Spleen (tissue), 7 donors: ENCODE results near the gene SERPINE1.

Experiments used
- CTCF ChIP-seq, 11 experiments: fragments of 200-600 bp in 7 of 11; fragments of 450-650 bp in 4 of 11; sonication (generic) in 4 of 11; IDR thresholded peaks in 8 of 11; conservative IDR thresholded peaks in 3 of 11; 1 replicate in 7 of 11; 2 replicates in 4 of 11; pipeline versions ENCODE4 v1.4.0 to v1.8.0; 2016 to 2021; ENCODE audit warnings: antibody characterized with exemption in 11 of 11, inconsistent platforms in 4 of 11, mild to moderate bottlenecking in 1 of 11
- POLR2AphosphoS5 ChIP-seq, 3 donors: sonication (generic); formaldehyde crosslinking; IDR thresholded peaks; one replicate each; pipeline ENCODE4 v1.5.1; 2017; ENCODE audit warnings: antibody characterized with exemption in 3 of 3
- donor health status: DM: no; HTN: no; CAD: no; lungs with moderate emphysema.
- donor health status: DM: no; HTN: no; CAD: no.
- donor health status: DM: no; HTN: no; CAD: no.

- TF ChIP-seq CTCF (IDR thresholded peaks at IDR 0.05 in 8 of 11, conservative IDR thresholded peaks at IDR 0.05 in 3 of 11), result no peak
- TF ChIP-seq POLR2AphosphoS5 (IDR thresholded peaks at IDR 0.05), result no peak
Observed at GRCh38 chr7:101093906-101094305, 33.0 kb upstream of the SERPINE1 start.
